SIG-M5 treated with dmso at 0.1 percent for 504 hours (cell line): ENCODE results near the gene DNAH14.
"Not testable (repeated sequence)": the region's sequence is repeated elsewhere in the genome, so short reads cannot be mapped to it uniquely, and the experiment has no call there.

Source experiments
- DNase-seq: peaks from one replicate; lab custom pipeline; 2025; ENCODE audit not compliant: unreplicated experiment; lab: John Stamatoyannopoulos, UW

Gene DNAH14

DNA sequence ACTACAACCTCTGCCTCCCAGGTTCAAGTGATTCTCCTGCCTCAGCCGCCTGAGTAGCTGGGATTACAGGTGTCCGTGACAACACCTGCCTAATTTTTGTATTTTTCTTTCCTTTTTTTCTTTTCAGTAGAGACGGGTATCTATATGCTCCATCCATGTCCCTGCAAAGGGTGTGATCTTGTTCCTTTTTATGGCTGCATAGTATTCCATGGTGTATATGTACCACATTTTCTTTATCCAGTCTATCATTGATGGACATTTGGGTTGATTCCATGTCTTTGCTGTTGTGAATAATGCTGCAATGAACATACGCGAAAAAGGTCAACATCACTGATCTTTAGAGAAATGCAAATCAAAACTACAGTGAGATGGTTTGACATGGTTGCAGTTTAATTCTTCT, 62.1 kb downstream of the DNAH14 start:
- not testable (repeated sequence) for DNase-seq

DNA sequence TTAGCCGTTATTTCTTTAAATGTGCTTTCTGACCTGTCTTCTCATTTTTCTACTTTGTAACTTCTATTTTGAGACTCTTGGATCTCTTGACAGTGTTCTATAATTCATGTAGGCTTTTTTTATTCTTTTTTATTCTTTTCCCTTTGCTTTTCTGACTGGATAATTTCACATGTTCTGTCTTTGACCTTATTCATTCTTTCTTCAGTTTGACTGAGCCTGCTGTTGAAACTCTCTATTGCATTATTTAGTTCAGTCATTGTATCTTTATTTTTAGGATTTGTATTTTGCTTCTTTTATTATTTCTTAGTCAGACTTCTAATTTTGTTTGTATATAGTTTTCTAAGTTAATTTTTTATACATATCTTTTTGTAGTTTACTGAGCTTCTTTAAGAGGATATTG, 66.1 kb downstream of the DNAH14 start:
- DNase-seq = no peak

DNA sequence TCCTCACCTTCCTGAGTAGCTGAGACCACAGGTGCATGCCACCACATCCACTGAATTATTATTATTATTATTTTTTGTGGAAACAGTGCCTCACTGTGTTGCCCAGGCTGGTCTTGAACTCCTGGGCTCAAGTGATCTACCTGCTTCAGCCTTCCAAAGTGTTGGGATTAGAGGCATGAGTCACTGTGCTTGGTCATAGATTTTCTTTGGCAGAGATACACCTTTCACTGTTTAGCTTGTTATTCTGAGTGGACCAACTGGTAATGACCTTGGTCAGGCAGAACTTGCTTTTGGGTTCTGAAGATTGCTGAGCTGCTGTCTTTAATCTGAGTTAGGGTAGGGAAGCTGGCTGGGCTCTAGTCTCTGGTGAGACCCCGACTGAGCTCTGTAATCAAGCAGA, 66.8 kb downstream of the DNAH14 start:
- no peak for DNase-seq

DNA sequence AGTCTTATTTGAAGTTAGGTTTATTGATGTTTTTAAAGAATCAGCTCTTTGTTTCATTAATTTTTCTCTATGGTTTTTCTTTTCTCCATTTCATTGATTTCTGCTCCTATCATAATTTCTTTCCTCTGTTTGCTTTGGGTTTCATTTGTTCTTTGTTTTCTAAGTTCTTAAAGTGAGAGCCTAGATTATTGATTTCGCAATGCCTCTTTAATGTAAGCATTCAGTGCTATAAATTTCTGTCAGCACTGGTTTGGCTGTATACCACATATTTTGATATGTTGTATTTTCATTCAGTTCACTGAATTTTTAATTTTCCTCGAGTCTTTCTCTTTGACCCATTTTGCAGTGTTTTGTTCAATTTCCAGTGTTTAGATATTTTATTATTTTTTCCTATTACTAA, 68.7 kb downstream of the DNAH14 start:
- no peak for DNase-seq

DNA sequence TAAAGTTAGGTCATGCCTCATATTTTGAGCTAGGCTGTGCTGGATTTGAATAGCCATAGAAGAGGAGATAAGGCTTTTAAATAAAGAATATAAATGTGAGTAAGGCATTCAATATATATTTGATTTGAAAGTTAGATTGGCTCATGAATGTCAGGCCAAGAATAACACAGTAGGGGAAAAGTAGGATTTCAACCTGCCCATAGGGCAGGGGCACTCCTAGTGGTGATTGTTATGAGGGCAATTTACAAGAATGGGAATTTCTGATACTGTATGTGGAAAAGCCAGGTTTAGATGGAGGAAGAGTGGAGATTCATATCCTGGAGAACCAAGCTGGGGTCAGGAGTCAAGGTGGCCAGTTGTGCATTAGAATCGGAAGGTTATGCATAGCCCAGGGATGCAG, 74.9 kb downstream of the DNAH14 start:
- DNase-seq = no peak

DNA sequence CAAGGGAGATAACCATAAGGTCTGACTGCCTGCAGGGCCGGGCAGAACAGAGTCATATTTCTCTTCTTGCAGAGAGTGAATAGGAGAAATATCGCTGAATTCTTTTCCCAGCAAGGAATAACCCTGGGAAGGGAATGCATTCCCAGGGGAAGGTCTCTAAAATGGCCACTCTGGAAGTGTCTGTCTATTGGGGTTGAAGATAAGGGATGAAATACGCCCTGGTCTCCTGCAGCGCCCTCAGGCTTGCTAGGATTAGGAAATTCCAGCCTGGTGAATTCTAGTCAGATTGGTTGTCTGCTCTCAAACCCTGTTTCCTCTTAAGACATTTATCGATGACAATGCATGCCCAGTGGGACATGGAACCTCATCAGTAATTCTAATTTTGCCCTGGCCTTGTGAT, 76.9 kb downstream of the DNAH14 start:
- not testable (repeated sequence) for DNase-seq

DNA sequence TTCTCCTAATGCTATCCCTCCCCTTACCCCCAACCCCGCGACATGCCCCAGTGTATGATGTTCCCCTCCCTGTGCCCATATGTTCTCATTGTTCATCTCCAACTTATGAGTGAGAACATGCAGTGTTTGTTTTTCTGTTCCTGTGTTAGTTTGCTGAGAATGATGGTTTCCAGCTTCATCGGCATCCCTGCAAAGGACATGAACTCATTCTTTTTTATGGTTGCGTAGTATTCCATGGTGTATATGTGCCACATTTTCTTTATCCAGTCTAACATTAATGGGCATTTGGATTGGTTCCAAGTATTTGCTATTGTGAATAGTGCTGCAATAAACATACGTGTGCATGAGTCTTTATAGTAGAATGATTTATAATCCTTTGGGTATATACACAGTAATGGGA, 78.6 kb downstream of the DNAH14 start:
- DNase-seq = not testable (repeated sequence)

DNA sequence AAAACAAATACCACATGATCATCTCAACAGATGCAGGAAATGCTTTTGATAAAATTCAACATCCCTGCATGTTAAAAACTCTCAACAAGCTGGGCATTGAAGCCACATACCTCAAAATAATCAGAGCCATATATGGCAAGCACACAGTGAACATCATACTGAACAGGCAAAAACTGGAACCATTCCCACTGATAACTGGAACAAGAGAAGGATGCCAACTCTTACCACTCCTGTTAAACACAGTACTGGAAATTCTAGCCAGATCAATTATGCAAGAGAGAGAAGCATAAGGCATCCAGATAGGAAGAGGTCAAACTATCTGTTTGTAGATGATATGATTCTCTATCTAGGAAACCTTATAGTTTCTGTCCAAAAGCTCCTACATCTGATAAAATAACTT, 91.6 kb downstream of the DNAH14 start:
- no peak for DNase-seq

DNA sequence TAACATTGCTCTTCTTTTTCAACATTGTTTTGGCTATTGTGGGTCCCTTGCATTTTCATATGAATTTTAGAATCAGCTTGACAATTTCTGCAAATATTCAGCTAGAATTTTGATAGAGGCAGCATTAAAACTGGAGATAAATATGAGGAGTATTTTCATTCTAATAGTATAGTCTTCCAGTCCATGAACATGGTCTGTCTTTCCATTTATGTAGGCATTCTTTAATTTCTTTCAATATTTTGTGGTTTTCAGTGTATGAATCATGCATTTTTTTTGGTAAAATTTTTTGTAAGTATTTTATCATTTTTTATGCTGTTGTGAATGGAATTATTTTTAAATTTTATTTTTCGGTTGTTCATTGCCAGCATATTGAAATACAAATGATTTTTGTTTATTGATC, 97.2 kb downstream of the DNAH14 start:
- DNase-seq = no peak

DNA sequence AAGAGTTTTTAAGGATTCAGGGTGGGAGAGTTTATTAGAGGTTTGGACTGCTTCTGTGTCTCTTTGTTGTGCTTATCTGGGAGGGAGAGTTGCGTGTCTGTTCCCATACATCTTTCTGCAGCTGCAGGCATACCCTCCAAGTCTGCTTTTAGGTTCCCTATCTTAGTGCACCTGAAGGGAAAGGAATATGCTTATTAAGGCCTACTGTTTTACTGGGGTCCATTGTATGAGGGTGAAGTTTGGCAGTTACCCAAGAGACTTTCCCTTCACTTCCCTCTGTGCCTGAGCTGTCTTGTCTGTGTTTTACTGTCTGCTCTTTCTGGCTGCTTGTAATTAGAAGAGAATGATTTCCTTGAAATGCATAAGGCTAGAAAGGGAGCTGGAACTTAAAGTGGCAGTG, 107.0 kb downstream of the DNAH14 start:
- not testable (repeated sequence) for DNase-seq

DNA sequence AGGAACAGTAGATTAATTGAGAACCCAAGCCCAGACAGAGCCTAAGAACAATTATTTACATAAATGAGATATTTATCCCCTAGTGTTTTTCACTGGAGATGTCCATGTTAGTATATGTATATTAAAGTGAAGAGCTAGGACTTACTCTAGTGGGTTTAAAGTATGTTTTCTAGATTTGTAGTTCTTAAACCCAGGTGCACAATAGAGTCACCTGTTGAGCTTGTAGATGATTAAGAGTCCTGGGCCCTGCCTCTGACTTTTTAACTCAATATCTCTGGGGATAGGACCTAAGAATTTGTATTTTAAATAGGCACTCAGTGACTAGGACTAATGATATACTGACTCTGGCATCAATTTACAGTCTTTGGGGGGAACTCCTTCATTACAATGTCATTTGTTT, 112.8 kb downstream of the DNAH14 start:
- no peak for DNase-seq

DNA sequence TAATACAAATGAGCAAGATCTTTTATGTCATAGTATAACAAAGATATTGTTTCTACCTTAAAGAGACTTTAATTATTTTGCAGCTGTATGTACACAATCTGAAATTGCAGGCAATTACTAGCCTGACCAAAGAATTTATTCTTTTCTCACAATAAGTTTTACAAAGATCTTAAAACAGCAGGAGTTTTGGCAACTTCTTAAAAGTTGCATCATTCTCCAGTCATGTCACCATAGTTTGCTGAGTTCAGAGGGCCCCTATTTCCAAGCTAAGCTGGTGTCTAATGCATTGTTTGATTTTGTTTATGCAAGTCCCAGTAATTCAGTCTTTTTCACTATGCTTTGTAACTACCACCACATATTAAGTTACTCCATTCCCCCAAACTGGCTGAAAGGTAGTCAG, 114.8 kb downstream of the DNAH14 start:
- DNase-seq = no peak

DNA sequence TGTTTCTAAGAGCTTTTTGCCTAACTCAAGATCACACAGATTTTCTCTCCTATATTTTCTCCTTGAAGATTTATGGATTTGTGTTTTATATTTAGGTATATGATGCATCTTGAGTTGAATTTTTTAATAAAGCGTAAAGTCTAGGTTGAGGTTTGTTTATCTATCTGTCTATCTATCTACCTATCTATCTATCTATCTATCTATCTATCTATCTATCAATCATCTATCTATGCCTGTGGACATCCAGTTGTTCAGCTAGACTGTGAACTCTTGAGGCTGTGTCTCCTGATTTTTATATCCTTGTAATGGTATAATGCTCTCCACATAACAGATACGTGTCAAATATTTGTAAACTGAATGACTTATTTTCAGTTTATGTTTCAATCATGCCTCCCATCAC, 120.1 kb downstream of the DNAH14 start:
- no peak for DNase-seq

DNA sequence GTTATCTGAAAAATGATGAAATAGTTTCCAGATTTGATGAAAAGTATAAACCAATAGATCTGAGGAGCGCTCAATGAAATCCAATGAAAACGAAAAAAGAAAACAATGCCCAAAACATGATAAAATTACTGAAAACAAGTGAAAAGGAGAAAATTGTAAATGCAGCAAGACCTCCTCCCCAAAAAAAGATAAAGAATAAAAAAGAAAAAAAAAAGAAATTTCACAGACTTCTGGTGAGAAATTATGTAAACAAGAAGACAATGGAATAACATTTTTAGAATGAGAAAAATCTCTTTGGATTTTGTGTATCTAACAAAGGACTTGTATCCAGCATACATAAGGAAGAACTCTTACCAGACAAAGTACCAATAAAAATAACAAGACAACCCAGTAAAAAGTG, 134.2 kb downstream of the DNAH14 start:
- no peak for DNase-seq

DNA sequence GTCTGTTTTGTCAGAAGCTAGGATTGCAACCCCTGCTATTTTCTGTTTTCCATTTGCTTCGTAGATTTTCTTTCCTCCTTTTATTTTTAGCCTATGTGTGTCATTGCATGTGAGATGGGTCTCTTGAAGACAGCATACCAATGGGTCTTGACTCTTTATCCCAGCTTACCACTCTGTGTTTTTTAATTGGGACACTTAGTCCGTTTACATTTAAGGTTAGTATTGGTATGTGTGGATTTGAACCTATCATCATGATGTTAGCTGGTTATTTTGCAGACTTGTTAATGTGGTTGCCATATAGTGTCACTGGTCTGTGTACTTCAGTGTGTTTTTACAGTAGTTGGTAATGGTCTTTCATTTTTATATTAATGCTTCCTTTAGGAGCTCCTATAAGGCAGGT, 141.5 kb downstream of the DNAH14 start:
- no peak for DNase-seq

DNA sequence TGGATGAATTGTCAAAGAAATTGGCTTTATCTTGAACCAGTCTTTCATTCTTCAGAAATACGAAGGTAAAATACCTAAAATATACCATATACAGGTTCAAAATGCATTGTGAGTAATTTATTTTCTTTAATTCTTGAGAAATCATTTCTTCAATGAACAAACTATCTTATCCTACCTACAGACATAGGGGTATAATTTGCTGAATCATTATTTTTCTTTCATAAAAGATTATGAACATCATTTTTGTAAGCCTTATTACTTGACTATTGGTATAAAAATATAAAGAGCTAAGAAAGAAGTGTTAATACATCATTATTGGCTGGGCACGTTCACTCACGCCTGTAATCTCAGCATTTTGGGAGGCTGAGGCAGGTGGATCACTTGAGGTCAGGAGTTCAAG, 167.7 kb downstream of the DNAH14 start:
- no peak for DNase-seq

DNA sequence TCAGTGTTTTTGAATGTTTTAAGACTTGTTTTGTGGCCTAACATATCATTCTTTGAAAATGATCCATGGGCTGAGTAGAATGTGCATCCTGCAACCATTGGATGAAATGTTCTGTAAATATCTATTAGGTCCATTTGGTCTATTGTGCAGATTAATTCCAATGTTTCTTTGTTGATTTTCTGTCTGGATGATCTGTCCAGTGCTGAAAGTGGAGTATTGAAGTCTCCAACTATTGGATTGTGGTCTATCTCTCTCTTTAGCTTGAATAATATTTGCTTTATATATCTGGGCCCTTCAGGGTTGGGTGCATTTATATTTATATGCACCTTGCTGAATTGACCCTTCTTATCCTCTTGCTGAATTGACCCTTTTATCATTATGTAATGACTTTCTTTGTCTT, 181.5 kb downstream of the DNAH14 start:
- no peak for DNase-seq

DNA sequence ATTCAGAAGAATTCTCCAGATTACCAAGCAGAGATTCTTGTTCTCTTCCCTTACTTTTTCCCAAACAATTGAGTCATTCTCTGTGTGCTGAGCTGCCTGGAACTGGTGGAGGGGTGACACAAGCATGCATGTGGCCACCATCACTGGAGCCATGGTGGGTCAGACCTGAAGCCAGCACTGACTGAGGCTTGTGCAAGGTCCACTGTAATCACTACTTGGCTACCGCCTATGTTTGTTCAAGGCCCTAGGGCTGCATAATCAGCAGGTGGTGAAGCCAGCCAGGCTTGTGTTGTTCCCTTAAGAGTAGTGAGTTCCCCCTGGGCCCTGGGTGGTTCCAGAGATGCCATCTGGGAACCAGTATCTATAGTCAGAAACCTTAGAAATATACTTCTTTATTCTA, 183.8 kb downstream of the DNAH14 start:
- no peak for DNase-seq

DNA sequence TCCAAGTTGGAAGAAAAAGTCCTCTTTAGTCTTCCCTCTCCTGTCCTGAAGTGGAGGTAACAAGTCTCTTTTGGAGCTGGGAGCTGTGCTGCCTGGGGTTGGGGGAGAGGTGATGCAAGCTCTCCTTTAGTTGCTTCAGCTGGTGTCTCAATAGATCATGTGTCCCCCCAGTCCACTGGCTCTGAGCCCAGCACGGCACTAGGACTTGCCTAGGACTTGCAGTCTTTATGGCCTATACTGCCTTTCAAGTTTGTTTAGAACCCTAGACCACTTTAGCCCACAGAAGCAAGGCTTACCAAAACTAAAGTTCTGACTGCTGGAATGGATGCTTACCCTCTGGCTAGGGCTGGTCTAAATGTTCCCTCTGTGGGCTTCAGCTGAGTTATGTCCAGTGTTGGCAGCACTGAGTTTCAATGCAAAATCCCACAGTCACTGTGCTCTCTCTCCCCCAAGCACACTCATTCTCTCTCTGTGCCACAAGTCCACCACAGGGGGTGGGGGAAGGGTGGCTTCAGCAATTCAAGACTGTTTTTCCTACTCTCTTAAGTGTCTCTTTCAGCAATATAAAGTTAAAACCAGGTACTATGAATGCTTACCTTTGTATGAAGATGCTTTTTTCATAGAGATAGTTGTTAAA, 185.0 kb downstream of the DNAH14 start:
- DNase-seq = no peak

DNA sequence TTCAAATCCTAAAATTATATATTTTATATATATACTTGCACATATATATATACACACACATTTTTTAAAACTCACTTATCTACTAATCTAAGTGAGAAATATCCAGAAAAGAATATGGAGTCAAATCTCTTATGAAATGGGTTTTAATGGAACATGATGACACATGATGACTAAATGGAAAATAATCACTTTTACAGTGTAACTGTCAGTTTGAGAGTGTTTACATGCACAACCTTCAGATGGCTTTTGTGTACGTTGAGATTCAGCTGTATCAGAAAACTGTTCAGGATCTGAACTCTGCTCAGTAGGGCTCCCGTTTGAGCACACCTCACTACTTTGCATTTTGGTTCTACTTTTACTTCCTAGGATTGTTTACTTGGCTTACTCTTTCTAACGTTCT, 189.8 kb downstream of the DNAH14 start:
- no peak for DNase-seq

DNA sequence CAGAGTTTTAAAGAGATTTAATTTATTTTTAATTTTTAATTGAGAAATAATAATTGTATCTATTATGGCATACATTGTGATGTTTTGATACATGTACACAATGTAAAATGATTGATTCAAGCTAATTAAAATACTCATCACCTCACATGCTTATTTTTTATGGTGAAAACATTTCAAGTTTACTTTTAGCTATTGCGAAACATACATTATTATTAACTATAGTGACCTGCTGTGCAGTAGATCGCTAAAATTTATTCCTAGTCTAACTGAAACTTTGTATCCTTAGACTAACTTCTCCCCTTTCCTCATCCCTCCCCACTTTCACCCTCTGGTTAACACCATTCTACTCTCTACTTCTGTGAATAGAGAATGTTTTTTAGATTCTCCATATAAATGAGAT, 191.6 kb downstream of the DNAH14 start:
- no peak for DNase-seq

DNA sequence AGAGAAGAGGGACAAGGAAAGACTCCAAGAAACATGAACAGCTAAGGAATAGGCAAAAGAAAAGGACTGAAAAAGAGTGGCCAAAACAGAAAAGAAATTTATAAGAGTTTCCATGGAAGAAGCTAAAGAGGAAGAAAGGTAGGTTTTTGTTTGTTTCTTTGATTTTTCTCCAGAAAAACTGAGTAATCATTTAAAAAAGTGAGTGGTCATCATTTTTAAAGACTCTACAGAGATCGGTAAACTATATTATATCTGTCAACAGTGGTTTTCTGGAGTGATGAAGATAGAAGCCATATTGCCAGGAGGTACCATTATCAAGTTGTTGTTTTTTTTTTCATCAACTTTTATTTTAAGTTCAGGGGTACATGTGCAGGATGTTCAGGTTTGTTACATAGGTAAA, 202.4 kb downstream of the DNAH14 start:
- DNase-seq = no peak

DNA sequence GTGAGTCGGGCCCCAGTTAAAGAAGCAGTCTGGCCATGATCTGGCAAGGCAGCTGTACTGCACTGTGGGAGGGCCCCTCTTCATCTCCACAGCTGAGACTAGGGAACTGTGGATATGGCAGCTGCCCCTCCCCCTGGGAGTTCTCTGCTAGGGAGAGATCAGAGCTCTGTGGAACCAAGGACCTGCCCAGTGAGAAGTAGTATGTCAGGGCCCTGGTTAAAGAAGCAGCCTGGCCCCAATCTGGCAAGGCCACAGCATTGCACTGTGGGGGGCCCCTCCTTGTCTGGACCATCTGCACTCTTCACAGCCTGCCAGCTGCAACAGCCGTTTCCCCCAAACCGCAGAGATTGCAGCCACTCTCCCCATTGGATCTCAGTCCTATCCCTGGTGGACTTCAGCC, 208.5 kb downstream of the DNAH14 start:
- no peak for DNase-seq

DNA sequence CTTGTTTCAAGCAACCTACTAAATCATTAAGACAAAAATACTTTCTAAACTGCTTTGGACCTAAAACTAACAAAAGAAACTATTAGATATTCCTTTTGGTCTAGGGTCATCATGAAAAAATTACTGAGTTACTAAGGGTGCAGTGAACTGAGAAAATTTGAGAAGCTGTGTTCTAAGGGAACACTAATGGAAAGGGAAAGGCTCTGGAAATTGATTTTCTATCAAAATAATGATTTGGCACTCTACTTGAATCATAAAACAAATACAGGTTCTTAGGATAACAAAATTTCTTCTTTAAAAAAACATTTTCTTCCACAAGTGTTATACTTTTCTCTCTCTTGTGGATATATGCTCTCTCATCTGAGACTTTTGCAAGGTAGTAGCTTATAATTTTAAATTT, 213.5 kb downstream of the DNAH14 start:
- no peak for DNase-seq
